Fibroblast of skin of scalp (primary cell): ENCODE results near the gene BRIX1.
"Not testable (repeated sequence)": the region's sequence is repeated elsewhere in the genome, so short reads cannot be mapped to it uniquely, and the experiment has no call there.

Experiments used
- DNase-seq: peaks from one replicate; pipeline ENCODE4 v3.0.0-alpha.2; 2013

Gene BRIX1

GRCh38 chr5:34968258-34968657 is 52.7 kb downstream of the BRIX1 start:
- DNase-seq = no peak

GRCh38 chr5:34970552-34970951 is 55.0 kb downstream of the BRIX1 start:
- no peak for DNase-seq

GRCh38 chr5:34971655-34972054 is 56.1 kb downstream of the BRIX1 start:
- not testable (repeated sequence) for DNase-seq
